ENCODE data around the gene PCDHA5.

DNA sequence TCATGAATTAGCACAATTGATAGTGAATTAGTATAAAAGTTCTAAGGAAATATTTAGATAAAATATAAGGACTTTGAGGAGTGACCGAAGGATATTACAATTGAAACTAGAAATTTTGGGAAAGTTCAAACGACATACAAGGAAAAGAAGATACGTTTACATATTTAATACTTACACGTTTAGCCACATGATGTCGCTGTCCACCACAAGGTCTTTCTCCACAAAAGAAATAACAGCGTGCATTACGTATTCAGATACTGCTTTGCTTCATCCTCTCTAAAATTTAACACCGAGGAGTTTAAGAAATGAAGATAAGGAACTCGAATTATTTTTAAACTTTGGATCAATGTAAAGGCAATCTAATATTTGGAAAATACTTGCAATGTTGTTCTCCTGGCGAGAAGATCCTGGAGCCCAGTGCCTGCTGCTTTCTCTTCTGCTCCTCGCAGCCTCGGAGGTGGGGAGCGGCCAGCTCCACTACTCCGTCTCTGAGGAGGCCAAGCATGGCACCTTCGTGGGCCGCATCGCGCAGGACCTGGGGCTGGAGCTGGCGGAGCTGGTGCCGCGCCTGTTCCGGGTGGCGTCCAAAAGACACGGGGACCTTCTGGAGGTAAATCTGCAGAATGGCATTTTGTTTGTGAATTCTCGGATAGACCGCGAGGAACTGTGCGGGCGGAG, 20.5 kb upstream of the PCDHA5 start, which contains the start of gene PCDHA3:
- TF ChIP-seq MYNN (CRISPR knock-in tag; IDR thresholded peaks at IDR 0.05; ENCODE audit: low read depth) (no peak), PLRG1 (conservative IDR thresholded peaks at IDR 0.05) (no peak), CBX2 (IDR thresholded peaks at IDR 0.05; ENCODE audit: low read depth, low read length) (no peak), CBX2 (CRISPR knock-in tag; IDR thresholded peaks at IDR 0.05; ENCODE audit: low read depth) (no peak), HCFC1 (IDR thresholded peaks at IDR 0.05; ENCODE audit: low read depth, low read length) (no peak), ARNT2 (CRISPR knock-in tag; IDR thresholded peaks at IDR 0.05; ENCODE audit: low read depth) (no peak)
- TF ChIP-seq, protein P1, sequence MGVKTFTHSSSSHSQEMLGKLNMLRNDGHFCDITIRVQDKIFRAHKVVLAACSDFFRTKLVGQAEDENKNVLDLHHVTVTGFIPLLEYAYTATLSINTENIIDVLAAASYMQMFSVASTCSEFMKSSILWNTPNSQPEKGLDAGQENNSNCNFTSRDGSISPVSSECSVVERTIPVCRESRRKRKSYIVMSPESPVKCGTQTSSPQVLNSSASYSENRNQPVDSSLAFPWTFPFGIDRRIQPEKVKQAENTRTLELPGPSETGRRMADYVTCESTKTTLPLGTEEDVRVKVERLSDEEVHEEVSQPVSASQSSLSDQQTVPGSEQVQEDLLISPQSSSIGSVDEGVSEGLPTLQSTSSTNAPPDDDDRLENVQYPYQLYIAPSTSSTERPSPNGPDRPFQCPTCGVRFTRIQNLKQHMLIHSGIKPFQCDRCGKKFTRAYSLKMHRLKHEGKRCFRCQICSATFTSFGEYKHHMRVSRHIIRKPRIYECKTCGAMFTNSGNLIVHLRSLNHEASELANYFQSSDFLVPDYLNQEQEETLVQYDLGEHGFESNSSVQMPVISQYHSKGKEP (CRISPR knock-in tag; IDR thresholded peaks at IDR 0.05) = no peak
